NT2/D1 (cell line): Measurements from ENCODE around the gene POLR1C.

Experiments used
- DNase-seq: peaks from one replicate; pipeline ENCODE4 v3.0.0-alpha.2; 2011; ENCODE audit warnings: low read depth, low spot score
- H3K27me3 ChIP-seq: 2 replicates; pipeline ENCODE4 v1.6.0; 2011; ENCODE audit warnings: mild to moderate bottlenecking; ENCODE audit not compliant: insufficient read length, insufficient read depth
- H3K36me3 ChIP-seq: 2 replicates; pipeline ENCODE4 v1.6.1; 2011; ENCODE audit warnings: mild to moderate bottlenecking, low read length, mixed read lengths; ENCODE audit not compliant: insufficient read depth, insufficient read length
- H3K4me1 ChIP-seq: 2 replicates; pipeline ENCODE4 v1.5.1; 2011; ENCODE audit not compliant: insufficient read depth, insufficient read length
- H3K4me3 ChIP-seq: 2 replicates; pipeline ENCODE4 v1.5.1; 2011; ENCODE audit warnings: low read depth; ENCODE audit not compliant: insufficient read length
- H3K9ac ChIP-seq: 2 replicates; pipeline ENCODE4 v1.6.0; 2011; ENCODE audit warnings: low read depth; ENCODE audit not compliant: insufficient read length
- H3K9me3 ChIP-seq: 2 replicates; pipeline ENCODE4 v1.5.1; 2011; ENCODE audit warnings: mild to moderate bottlenecking, low read length; ENCODE audit not compliant: insufficient read depth
- SUZ12 ChIP-seq: IDR thresholded peaks from 2 replicates; pipeline ENCODE4 v1.6.1; 2011; ENCODE audit not compliant: insufficient read length, insufficient read depth; ENCODE audit errors: extremely low read depth
- YY1 ChIP-seq: IDR thresholded peaks from 2 replicates; pipeline ENCODE4 v1.6.1; 2011; ENCODE audit not compliant: insufficient read length, insufficient read depth
- ZNF274 ChIP-seq: IDR thresholded peaks from 2 replicates; pipeline ENCODE4 v1.6.1; 2011; ENCODE audit warnings: mild to moderate bottlenecking, low read depth, low read length

POLR1C gene

DNA sequence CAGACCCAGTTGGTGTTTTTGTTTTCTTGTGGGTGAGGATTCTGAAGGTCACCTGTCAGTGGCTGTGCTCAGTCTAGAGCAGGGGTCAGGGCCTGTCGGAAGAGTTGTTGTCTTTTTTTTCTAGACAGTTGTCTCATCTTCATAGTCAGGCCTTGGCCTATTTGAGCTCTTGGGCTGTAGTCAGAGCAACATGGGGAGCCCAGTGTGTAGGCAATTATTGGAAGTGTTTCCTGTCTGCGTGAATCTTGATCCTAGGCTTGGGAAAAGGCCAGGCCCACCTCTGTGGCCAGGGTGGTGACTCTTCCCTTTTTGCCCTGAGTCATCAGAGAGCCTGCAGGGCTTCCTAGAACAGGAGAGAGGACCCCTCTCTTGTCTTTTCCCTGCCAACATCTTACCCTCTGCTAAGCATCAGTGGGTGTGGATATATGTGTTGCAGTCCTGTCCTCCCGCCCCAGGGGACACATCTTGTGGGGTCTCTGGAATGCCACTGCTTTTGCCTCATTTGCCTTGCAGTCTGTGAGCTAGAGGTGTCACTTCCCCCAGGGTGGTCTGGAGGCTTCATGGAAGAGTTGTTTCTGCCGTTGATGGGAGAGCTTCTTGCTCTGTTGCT lies 28.1 kb upstream of the POLR1C start:
- Histone ChIP-seq H3K27me3 (no peaks in the 10 kb centered on the region), H3K4me1 (peaks cover 11% of the 10 kb centered on the region), H3K36me3 (peaks cover 22% of the 10 kb centered on the region), H3K4me3 (no peak overlapping the region), H3K9ac (no peak overlapping the region), H3K9me3 (no peaks in the 10 kb centered on the region)
- no peak for TF ChIP-seq SUZ12
- no peak for TF ChIP-seq YY1
- TF ChIP-seq ZNF274, result no peak
- DNase-seq, result no peak

DNA sequence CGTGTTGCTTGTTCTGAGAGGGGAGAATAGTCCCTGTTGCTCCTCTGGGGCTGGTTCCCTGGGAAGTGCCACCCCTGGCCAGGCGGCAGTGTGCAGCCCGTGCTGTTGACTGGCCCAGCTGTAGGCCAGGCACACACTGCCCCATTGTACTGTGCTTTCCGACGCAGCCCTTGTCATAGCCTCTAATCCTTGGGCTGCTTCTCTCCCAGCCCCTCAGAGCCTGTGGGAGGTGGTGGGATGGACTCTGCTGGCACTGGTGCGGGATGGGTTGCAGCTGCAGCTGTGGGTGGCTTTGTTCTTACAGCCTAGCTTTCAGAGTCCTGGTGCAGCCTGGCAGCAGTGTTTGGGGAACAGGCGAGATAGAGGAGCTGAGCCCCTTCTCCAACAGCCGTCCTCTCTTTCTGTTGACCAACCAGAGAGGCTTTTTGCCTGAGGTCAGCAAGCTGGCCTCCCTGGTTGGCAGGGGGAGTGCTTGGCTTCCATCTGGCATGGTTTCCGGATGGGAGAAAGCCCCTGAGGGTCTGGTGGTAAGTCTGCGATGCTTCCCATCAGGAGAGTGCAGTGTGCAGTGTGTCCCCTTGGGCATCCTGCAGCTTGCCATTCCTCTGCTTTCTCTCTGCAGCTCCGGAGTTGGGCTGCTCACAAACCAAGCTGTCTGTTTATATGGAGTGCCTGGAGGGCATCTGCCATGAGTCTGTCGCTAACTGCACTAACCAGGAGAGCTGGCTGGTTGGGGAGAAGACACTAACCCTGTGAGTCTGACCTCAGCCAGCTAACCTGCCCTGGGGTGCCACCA lies 27.4 kb upstream of the POLR1C start:
- Histone ChIP-seq H3K36me3 (peaks cover 22% of the 10 kb centered on the region), H3K4me1 (peaks cover 11% of the 10 kb centered on the region), H3K9ac (no peak overlapping the region), H3K27me3 (no peaks in the 10 kb centered on the region), H3K9me3 (no peaks in the 10 kb centered on the region), H3K4me3 (no peak overlapping the region)
- DNase-seq, result no peak
- TF ChIP-seq SUZ12, result no peak
- TF ChIP-seq YY1, result no peak
- TF ChIP-seq ZNF274, result no peak

DNA sequence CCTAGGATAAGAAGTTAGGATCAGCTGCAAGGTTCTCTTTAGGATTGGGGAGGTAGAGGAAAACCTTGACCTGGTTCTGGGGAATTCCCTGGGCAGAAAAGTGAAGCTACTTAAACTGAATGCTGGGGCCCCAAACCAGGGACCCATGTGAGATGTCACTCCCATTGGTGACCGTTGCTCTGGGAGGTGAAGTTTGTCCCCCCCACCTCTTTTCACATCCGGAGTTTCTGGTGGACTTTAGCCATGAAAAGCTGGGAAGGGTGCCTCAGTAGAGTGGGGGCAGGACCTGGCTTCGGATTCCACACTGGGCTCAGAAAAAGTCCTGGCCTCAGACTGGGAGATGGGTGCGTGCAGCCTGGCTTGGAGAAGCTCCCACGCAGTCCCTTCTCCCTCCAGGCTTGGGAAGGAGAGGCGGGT lies 26.4 kb upstream of the POLR1C start:
- H3K4me3 ChIP-seq, result no peak overlapping the region
- H3K36me3 ChIP-seq, result peaks cover 18% of the 10 kb centered on the region
- no peak overlapping the region for H3K9ac ChIP-seq
- no peaks in the 10 kb centered on the region for H3K27me3 ChIP-seq
- peaks cover 16% of the 10 kb centered on the region for H3K4me1 ChIP-seq
- TF ChIP-seq YY1 (no peak), SUZ12 (no peak), ZNF274 (no peak)
- no peaks in the 10 kb centered on the region for H3K9me3 ChIP-seq
- DNase-seq, result no peak

DNA sequence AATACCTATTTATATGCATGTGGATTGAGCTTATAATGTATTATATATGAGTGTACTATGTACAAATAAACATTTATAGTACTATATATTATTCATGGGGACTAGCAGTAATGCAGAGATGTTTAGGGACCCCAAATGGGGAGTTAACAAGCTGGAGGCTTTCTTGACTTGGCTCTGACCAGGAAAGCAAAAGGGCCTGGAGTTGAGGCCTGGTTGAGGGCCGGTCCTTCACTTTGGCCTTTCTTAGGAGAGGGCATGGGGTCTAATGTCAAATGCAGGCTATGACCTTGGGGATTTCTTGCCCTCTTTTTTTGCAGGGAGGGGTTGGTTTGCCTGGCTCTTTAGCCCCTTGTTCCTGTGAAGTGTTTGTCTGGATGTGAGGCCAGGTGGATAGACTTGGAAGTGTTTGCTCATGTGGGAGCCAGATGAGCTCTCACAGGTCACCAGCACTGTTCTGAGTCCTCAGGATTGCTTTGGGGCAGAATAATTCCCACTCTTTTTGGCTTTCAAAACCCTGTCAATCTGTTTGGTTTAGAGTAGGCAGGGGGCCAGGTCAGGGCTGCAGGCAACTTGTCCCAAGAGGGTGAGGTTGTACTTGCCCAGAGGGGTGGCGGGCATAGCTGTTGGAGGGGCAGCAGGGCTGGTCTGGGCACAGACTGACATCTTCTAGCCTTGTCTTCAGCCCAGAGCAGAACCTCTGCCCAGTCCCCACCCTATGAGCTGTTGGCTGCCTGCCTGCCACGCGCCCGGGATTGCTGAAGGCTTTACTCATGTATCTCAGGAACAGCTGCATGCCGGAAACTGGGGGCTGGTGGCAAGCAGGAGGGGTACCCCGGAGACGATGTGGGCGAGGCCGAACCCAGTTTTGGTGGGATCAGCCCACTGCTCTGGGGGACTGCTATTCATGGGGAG lies 24.9 kb upstream of the POLR1C start:
- Histone ChIP-seq H3K27me3 (no peaks in the 10 kb centered on the region), H3K9ac (no peak overlapping the region), H3K4me3 (no peak overlapping the region), H3K9me3 (no peaks in the 10 kb centered on the region), H3K36me3 (peaks cover 16% of the 10 kb centered on the region), H3K4me1 (peaks cover 21% of the 10 kb centered on the region)
- no peak for DNase-seq
- no peak for TF ChIP-seq ZNF274
- TF ChIP-seq YY1, result no peak
- TF ChIP-seq SUZ12, result no peak

DNA sequence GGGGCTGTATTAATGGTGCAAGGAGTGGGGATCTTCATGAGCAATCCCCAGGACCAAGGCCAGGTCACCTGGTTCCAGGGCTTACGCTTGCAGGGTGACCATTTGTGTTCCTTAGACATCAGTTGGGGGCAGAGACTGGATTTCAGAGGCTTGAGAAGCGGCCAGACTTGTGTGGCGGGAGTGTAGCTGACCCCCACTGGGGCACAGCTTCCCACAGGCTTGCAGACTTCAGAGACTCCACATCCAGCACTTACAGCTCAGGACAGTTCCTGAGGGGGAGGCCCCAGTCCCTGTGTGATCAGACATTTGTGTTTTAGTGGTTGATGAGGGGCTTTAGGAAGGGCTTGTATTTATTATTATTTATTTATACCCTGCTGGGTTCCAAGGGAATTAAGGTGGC lies 24.2 kb upstream of the POLR1C start:
- Histone ChIP-seq H3K4me1 (peaks cover 21% of the 10 kb centered on the region), H3K9me3 (no peaks in the 10 kb centered on the region), H3K4me3 (no peak overlapping the region), H3K9ac (no peak overlapping the region), H3K27me3 (no peaks in the 10 kb centered on the region), H3K36me3 (peaks cover 20% of the 10 kb centered on the region)
- DNase-seq, result no peak
- TF ChIP-seq ZNF274 (no peak), SUZ12 (no peak), YY1 (no peak)

DNA sequence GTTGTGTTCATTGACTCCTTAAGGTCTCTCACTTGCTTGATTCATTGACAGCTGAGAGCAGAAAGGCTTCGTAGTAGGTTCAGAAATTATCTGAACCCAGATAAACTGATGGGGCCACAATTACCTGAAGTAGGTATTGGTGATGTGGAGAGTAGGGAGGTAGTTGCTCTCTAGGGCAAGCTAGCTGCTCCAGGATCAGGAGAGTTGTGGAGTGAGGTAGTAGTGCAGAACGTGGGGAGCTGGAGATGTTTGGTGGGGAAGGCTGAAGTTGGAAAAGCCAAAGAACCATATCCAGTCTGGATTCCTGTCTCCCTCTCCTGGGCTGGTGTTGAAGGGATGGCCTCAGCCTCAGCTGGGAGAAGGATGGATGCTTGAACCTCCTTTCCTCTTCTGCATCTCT lies 23.7 kb upstream of the POLR1C start:
- H3K4me1 ChIP-seq, result peaks cover 21% of the 10 kb centered on the region
- TF ChIP-seq SUZ12 (no peak), ZNF274 (no peak), YY1 (no peak)
- no peak overlapping the region for H3K9ac ChIP-seq
- H3K4me3 ChIP-seq, result no peak overlapping the region
- no peaks in the 10 kb centered on the region for H3K27me3 ChIP-seq
- peaks cover 25% of the 10 kb centered on the region for H3K36me3 ChIP-seq
- H3K9me3 ChIP-seq, result no peaks in the 10 kb centered on the region
- no peak for DNase-seq

DNA sequence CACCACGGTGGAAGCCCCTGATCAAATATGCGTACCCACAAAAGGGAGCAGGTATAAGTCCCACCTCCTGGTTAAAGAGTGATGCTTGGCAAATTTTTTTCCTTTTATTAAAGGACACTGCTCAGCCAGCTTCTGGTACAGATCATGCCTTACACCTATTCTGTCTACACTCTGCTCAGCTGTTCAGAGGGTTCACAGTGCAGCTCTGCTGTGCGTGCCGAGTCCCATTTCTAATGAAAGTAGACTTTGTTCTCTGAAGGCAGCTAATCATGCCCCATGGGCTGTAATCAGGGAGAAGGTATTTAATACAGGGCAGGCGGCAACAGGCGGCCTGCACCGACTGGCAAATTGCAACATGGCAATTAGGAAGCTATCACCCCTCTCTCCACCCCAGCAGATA lies 23.1 kb upstream of the POLR1C start:
- peaks cover 31% of the 10 kb centered on the region for H3K36me3 ChIP-seq
- peaks cover 21% of the 10 kb centered on the region for H3K4me1 ChIP-seq
- no peak overlapping the region for H3K4me3 ChIP-seq
- DNase-seq, result no peak
- H3K9me3 ChIP-seq, result no peaks in the 10 kb centered on the region
- no peaks in the 10 kb centered on the region for H3K27me3 ChIP-seq
- no peak overlapping the region for H3K9ac ChIP-seq
- TF ChIP-seq SUZ12, result no peak
